Panc1 (cell line): ENCODE results near the gene IRGC. TPM values are rescaled to one million over a fixed set of nuclear protein-coding genes. Genes with fewer than 3 reads are reported as not detected.

ENCODE experiments used
- ATAC-seq: fragments of 200-7000 bp; cut with Tn5 transposase; 2 replicates; pipeline ENCODE4 v1.9.1; 2020; ENCODE audit warnings: mild to moderate bottlenecking, moderate library complexity
- BruUV-seq: library from RNA; stranded (reverse); fragments of 400-500 nt; replicated peaks from 2 replicates; lab custom pipeline; 2021; lab: Mats Ljungman, UMichigan
- CTCF ChIA-PET: fragments of 300-600 bp; sonication (Branson Sonifier 250); formaldehyde crosslinking; loops from one replicate; lab custom pipeline; 2022; ENCODE audit warnings: antibody characterized with exemption; lab: Charles Lee
- POLR2A ChIA-PET: fragments of 300-600 bp; sonication (Branson Sonifier 250); formaldehyde crosslinking; loops from one replicate; lab custom pipeline; 2022; ENCODE audit warnings: antibody characterized with exemption; lab: Charles Lee
- DNase-seq: peaks from one replicate; pipeline ENCODE4 v3.0.0-alpha.2; 2010; ENCODE audit warnings: low read depth, low spot score
- H3K27ac ChIP-seq: 2 replicates; pipeline ENCODE4 v1.5.1; 2011; ENCODE audit warnings: mild to moderate bottlenecking, low read length, inconsistent platforms
- H3K27me3 ChIP-seq: fragments of 200-500 bp; sonication (Bioruptor generic); 2 replicates; pipeline ENCODE4 v1.6.0; 2014; ENCODE audit warnings: low read length, inconsistent platforms; ENCODE audit not compliant: control insufficient read depth, insufficient read depth
- H3K36me3 ChIP-seq: fragments of 200-500 bp; sonication (Bioruptor generic); 2 replicates; pipeline ENCODE4 v1.5.1; 2014; ENCODE audit warnings: inconsistent platforms, mild to moderate bottlenecking, low read length, moderate library complexity; ENCODE audit not compliant: control insufficient read depth, insufficient read depth
- H3K4me1 ChIP-seq: 2 replicates; pipeline ENCODE4 v1.5.1; 2011; ENCODE audit warnings: inconsistent platforms, mild to moderate bottlenecking, low read length, moderate library complexity; ENCODE audit not compliant: control insufficient read depth, insufficient read depth
- H3K4me3 ChIP-seq, 2 experiments: 2 replicates each; pipeline ENCODE4 v1.5.1; 2011 to 2012; ENCODE audit warnings: low read depth in 2 of 2, low read length in 2 of 2, mild to moderate bottlenecking in 2 of 2, inconsistent platforms in 1 of 2, moderate library complexity in 1 of 2
- H3K9me3 ChIP-seq: fragments of 200-500 bp; sonication (Bioruptor generic); 2 replicates; pipeline ENCODE4 v1.5.1; 2014; ENCODE audit warnings: low read depth, mild to moderate bottlenecking, inconsistent platforms, low read length, moderate library complexity; ENCODE audit not compliant: control insufficient read depth, insufficient read depth
- POLR2AphosphoS5 ChIP-seq: IDR thresholded peaks from 2 replicates; pipeline ENCODE4 v1.6.1; 2012; ENCODE audit warnings: mild to moderate bottlenecking, low read depth, low read length, moderate library complexity
- SIN3A ChIP-seq: IDR thresholded peaks from 2 replicates; pipeline ENCODE4 v1.6.1; 2012; ENCODE audit warnings: low read depth, mild to moderate bottlenecking, low read length, moderate library complexity, borderline replicate concordance; ENCODE audit not compliant: insufficient read depth
- TCF7L2 ChIP-seq: IDR thresholded peaks from 2 replicates; pipeline ENCODE4 v1.6.1; 2011; ENCODE audit warnings: mild to moderate bottlenecking, low read depth, low read length, inconsistent platforms
- in situ Hi-C: cut with HindIII; loops from 2 replicates; pipeline ENCODE4 v1.10.0; 2016; ENCODE audit warnings: low sequenced_read_pairs, low pct_unique_long_range_greater_than_20kb
- intact Hi-C: fragments of 100-400 bp; cut with micrococcal nuclease; formaldehyde crosslinking; loops from one replicate; pipeline ENCODE4 v1.10.0; 2022; ENCODE audit not compliant: unreplicated experiment
- total RNA-seq: library from RNA; stranded (reverse); gene quantifications from one replicate; pipeline ENCODE4 v1.2.1, GENCODE V29; 2021; ENCODE audit not compliant: unreplicated experiment
- TF ChIP-seq, protein P1 (sequence below), 2 experiments: IDR thresholded peaks; 2 replicates each; pipeline ENCODE4 v1.6.1; 2011 to 2012; ENCODE audit warnings: low read depth in 2 of 2, control low read depth in 1 of 2, low read length in 1 of 2, mild to moderate bottlenecking in 1 of 2, moderate library complexity in 1 of 2; ENCODE audit not compliant: insufficient read depth in 1 of 2
- TF ChIP-seq, protein P2 (sequence below): fragments of 450-650 bp; IDR thresholded peaks from 2 replicates; pipeline ENCODE4 v1.5.1; 2017; ENCODE audit warnings: mild to moderate bottlenecking

IRGC gene
- total RNA-seq, 1 experiment from 2014 or later: not detected

DNA sequence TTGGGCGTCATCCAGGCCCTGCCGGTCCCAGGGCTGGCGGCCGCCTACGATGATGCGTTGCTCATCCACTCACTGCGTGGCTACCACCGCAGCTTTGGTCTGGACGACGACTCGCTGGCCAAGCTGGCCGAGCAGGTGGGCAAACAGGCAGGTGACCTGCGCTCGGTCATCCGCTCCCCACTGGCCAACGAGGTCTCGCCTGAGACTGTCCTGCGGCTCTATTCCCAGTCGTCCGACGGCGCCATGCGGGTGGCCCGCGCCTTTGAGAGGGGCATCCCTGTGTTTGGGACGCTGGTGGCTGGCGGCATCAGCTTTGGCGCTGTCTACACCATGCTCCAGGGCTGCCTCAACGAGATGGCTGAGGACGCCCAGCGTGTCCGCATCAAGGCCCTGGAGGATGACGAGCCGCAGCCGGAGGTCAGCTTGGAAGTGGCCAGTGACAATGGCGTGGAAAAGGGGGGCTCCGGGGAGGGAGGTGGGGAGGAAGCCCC, 3.5 kb downstream of the IRGC start:
- H3K27ac ChIP-seq: no peak overlapping the region
- intact Hi-C loops (no loop called here), in situ Hi-C loops (no loop called here)
- H3K36me3 ChIP-seq: no peaks in the 10 kb centered on the region
- no peak for ATAC-seq
- H3K27me3 ChIP-seq: no peaks in the 10 kb centered on the region
- no peaks in the 10 kb centered on the region for H3K9me3 ChIP-seq
- ChIA-PET CTCF (no interaction called here), POLR2A (no interaction called here)
- DNase-seq: no peak
- TF ChIP-seq SIN3A (no peak), TCF7L2 (no peak), POLR2AphosphoS5 (no peak)
- TF ChIP-seq, protein P1, sequence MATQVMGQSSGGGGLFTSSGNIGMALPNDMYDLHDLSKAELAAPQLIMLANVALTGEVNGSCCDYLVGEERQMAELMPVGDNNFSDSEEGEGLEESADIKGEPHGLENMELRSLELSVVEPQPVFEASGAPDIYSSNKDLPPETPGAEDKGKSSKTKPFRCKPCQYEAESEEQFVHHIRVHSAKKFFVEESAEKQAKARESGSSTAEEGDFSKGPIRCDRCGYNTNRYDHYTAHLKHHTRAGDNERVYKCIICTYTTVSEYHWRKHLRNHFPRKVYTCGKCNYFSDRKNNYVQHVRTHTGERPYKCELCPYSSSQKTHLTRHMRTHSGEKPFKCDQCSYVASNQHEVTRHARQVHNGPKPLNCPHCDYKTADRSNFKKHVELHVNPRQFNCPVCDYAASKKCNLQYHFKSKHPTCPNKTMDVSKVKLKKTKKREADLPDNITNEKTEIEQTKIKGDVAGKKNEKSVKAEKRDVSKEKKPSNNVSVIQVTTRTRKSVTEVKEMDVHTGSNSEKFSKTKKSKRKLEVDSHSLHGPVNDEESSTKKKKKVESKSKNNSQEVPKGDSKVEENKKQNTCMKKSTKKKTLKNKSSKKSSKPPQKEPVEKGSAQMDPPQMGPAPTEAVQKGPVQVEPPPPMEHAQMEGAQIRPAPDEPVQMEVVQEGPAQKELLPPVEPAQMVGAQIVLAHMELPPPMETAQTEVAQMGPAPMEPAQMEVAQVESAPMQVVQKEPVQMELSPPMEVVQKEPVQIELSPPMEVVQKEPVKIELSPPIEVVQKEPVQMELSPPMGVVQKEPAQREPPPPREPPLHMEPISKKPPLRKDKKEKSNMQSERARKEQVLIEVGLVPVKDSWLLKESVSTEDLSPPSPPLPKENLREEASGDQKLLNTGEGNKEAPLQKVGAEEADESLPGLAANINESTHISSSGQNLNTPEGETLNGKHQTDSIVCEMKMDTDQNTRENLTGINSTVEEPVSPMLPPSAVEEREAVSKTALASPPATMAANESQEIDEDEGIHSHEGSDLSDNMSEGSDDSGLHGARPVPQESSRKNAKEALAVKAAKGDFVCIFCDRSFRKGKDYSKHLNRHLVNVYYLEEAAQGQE (IDR thresholded peaks at IDR 0.05; ENCODE audit: insufficient read depth in 1 of 2, low read depth in 2 of 2, low read length in 1 of 2): no peak
- no peak overlapping the region for H3K4me3 ChIP-seq
- no TSS peak for BruUV-seq
- H3K4me1 ChIP-seq: no peaks in the 10 kb centered on the region

DNA sequence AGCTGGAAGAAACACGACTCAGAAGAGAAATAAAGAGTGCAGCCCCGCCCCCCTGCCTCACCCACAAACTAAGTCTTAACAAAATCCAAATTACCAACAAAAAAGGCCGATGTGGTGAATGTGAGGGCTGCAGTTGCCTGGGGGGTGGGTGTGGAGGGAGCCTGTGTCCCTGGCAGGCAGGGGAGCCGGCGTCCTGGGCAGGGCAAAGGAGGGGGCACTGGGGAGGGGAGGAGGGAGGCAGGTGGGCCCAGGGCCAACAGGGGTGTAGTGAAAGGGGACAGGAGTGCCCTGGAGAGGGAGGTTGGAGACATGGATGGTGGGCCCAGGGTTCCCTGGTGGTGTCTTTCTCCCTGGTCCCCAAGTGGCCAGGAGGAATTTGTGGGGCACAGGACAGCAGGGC, 4.0 kb downstream of the IRGC start:
- Histone ChIP-seq H3K4me1 (no peaks in the 10 kb centered on the region), H3K4me3 (no peak overlapping the region), H3K9me3 (no peaks in the 10 kb centered on the region), H3K27me3 (no peaks in the 10 kb centered on the region), H3K27ac (no peak overlapping the region), H3K36me3 (no peaks in the 10 kb centered on the region)
- DNase-seq (no peak), ATAC-seq (no peak)
- ChIA-PET POLR2A (no interaction called here), CTCF (no interaction called here)
- no peak for TF ChIP-seq SIN3A
- TF ChIP-seq, protein P2, sequence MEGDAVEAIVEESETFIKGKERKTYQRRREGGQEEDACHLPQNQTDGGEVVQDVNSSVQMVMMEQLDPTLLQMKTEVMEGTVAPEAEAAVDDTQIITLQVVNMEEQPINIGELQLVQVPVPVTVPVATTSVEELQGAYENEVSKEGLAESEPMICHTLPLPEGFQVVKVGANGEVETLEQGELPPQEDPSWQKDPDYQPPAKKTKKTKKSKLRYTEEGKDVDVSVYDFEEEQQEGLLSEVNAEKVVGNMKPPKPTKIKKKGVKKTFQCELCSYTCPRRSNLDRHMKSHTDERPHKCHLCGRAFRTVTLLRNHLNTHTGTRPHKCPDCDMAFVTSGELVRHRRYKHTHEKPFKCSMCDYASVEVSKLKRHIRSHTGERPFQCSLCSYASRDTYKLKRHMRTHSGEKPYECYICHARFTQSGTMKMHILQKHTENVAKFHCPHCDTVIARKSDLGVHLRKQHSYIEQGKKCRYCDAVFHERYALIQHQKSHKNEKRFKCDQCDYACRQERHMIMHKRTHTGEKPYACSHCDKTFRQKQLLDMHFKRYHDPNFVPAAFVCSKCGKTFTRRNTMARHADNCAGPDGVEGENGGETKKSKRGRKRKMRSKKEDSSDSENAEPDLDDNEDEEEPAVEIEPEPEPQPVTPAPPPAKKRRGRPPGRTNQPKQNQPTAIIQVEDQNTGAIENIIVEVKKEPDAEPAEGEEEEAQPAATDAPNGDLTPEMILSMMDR: no peak
- TF ChIP-seq POLR2AphosphoS5: no peak
- TF ChIP-seq, protein P1 (IDR thresholded peaks at IDR 0.05; ENCODE audit: insufficient read depth in 1 of 2, low read depth in 2 of 2, low read length in 1 of 2): no peak
- TF ChIP-seq TCF7L2: no peak
- no TSS peak for BruUV-seq
- intact Hi-C loops: no loop called here
- in situ Hi-C loops: no loop called here
